HG03064 (cell line): ENCODE measurements around the gene ASH1L.
"Not testable (repeated sequence)": the region's sequence is repeated elsewhere in the genome, so short reads cannot be mapped to it uniquely, and the experiment has no call there.

Experiments
- ATAC-seq: cut with Tn5 transposase; IDR thresholded peaks from one replicate; pipeline ENCODE4 v1.9.1; 2021; ENCODE audit warnings: low read depth; ENCODE audit not compliant: unreplicated experiment

Gene ASH1L

GRCh38 chr1:155499953-155500639 lies 62.5 kb downstream of the ASH1L start:
- ATAC-seq = no peak

GRCh38 chr1:155499263-155499662 lies 63.3 kb downstream of the ASH1L start:
- ATAC-seq = no peak

- ATAC-seq = not testable (repeated sequence)
Measured at GRCh38 chr1:155493595-155493994, 69.0 kb downstream of the ASH1L start.

- not testable (repeated sequence) for ATAC-seq
Measured at GRCh38 chr1:155488419-155488818, 74.2 kb downstream of the ASH1L start.

GRCh38 chr1:155487541-155487940 lies 75.1 kb downstream of the ASH1L start:
- no peak for ATAC-seq

- not testable (repeated sequence) for ATAC-seq
Measured at GRCh38 chr1:155486952-155487351, 75.7 kb downstream of the ASH1L start.

GRCh38 chr1:155485945-155486344 lies 76.7 kb downstream of the ASH1L start:
- no peak for ATAC-seq

- ATAC-seq = no peak
Measured at GRCh38 chr1:155485222-155485621, 77.4 kb downstream of the ASH1L start.

- no peak for ATAC-seq
Measured at GRCh38 chr1:155481741-155482241, 80.8 kb downstream of the ASH1L start.

- ATAC-seq = no peak
Measured at GRCh38 chr1:155479205-155479604, 83.4 kb downstream of the ASH1L start.

GRCh38 chr1:155478270-155478852 lies 84.2 kb downstream of the ASH1L start:
- ATAC-seq = no peak

- ATAC-seq = no peak
Measured at GRCh38 chr1:155474146-155474545, 88.5 kb downstream of the ASH1L start.

- ATAC-seq = no peak
Measured at GRCh38 chr1:155473151-155473821, 89.3 kb downstream of the ASH1L start.

- no peak for ATAC-seq
Measured at GRCh38 chr1:155472491-155473083, 90.0 kb downstream of the ASH1L start.

- no peak for ATAC-seq
Measured at GRCh38 chr1:155471891-155472290, 90.7 kb downstream of the ASH1L start.

- ATAC-seq = no peak
Measured at GRCh38 chr1:155471026-155471425, 91.6 kb downstream of the ASH1L start.

GRCh38 chr1:155466996-155467395 lies 95.6 kb downstream of the ASH1L start:
- ATAC-seq = no peak

GRCh38 chr1:155466617-155466972 lies 96.0 kb downstream of the ASH1L start:
- no peak for ATAC-seq

GRCh38 chr1:155463865-155464650 lies 98.5 kb downstream of the ASH1L start:
- ATAC-seq = no peak

- ATAC-seq = no peak
Measured at GRCh38 chr1:155458111-155458510, 104.5 kb downstream of the ASH1L start.

- ATAC-seq = no peak
Measured at GRCh38 chr1:155457266-155457665, 105.3 kb downstream of the ASH1L start.
